WTC11 (cell line): ENCODE results near the gene LSM7. TPM values are rescaled to one million over a fixed set of nuclear protein-coding genes. Genes with fewer than 3 reads are reported as not detected.
"Not testable (repeated sequence)": the region's sequence is repeated elsewhere in the genome, so short reads cannot be mapped to it uniquely, and the experiment has no call there.

Experiments
- ATAC-seq: fragments of 200-7000 bp; cut with Tn5 transposase; 2 replicates; pipeline ENCODE4 v1.10.0; 2021; ENCODE audit warnings: mild to moderate bottlenecking, moderate library complexity
- CTCF ChIA-PET: fragments of 300-600 bp; sonication (Branson Sonifier 250); formaldehyde crosslinking; loops from one replicate; lab custom pipeline; 2021; ENCODE audit warnings: antibody characterized with exemption; lab: Charles Lee
- POLR2A ChIA-PET: fragments of 350-600 bp; sonication (Branson Sonifier 250); formaldehyde crosslinking; loops from one replicate; lab custom pipeline; 2021; ENCODE audit warnings: antibody characterized with exemption; lab: Charles Lee
- DNase-seq: peaks from one replicate; pipeline ENCODE4 v3.0.0; 2021; ENCODE audit warnings: low spot score
- H3K27ac Mint-ChIP-seq: 2 replicates; pipeline ENCODE4 v1.8.0; 2021; ENCODE audit warnings: mixed read lengths
- H3K27me3 Mint-ChIP-seq: 2 replicates; pipeline ENCODE4 v1.8.0; 2021; ENCODE audit warnings: low read depth, mild to moderate bottlenecking, moderate library complexity, mixed read lengths
- H3K36me3 Mint-ChIP-seq: 2 replicates; pipeline ENCODE4 v1.8.0; 2021; ENCODE audit warnings: mixed read lengths
- H3K4me1 Mint-ChIP-seq: 2 replicates; pipeline ENCODE4 v1.8.0; 2022; ENCODE audit warnings: mixed read lengths
- H3K4me3 Mint-ChIP-seq: 2 replicates; pipeline ENCODE4 v1.8.0; 2021; ENCODE audit warnings: mild to moderate bottlenecking, moderate library complexity, mixed read lengths
- H3K9me3 Mint-ChIP-seq: 2 replicates; pipeline ENCODE4 v1.8.0; 2021; ENCODE audit warnings: mixed read lengths
- CBFB ChIP-seq: sonication (generic); formaldehyde crosslinking; IDR thresholded peaks from 2 replicates; pipeline ENCODE4 v1.8.1; 2022; ENCODE audit warnings: mild to moderate bottlenecking, low read depth, missing genetic modification reagents
- HMGA2 ChIP-seq: fragments of 250-450 bp; sonication (Bioruptor Pico); IDR thresholded peaks from 2 replicates; pipeline ENCODE4 v1.4.0; 2021; ENCODE audit warnings: mild to moderate bottlenecking, moderate library complexity
- JAZF1 ChIP-seq: fragments of 250-450 bp; sonication (Bioruptor Pico); IDR thresholded peaks from 2 replicates; pipeline ENCODE4 v1.9.0; 2021; ENCODE audit warnings: moderate library complexity, mild to moderate bottlenecking, inconsistent platforms
- NR1H2 ChIP-seq: sonication (generic); formaldehyde crosslinking; IDR thresholded peaks from 2 replicates; pipeline ENCODE4 v1.9.0; 2021; ENCODE audit warnings: mild to moderate bottlenecking, moderate library complexity, missing genetic modification reagents
- OVOL2 ChIP-seq: fragments of 250-450 bp; sonication (Bioruptor Pico); IDR thresholded peaks from 2 replicates; pipeline ENCODE4 v1.9.0; 2021; ENCODE audit warnings: mild to moderate bottlenecking, borderline replicate concordance
- RORB ChIP-seq: fragments of 250-450 bp; sonication (Bioruptor Pico); IDR thresholded peaks from 2 replicates; pipeline ENCODE4 v1.9.0; 2021; ENCODE audit warnings: mild to moderate bottlenecking
- ZNF423 ChIP-seq: fragments of 250-450 bp; sonication (Bioruptor Pico); IDR thresholded peaks from 2 replicates; pipeline ENCODE4 v2.1.2; 2022; ENCODE audit warnings: mild to moderate bottlenecking, moderate library complexity
- total RNA-seq: library from RNA; stranded (reverse); gene quantifications from 3 replicates; pipeline ENCODE4 v1.2.3, GENCODE V29; 2021
- TF ChIP-seq, protein P1 (sequence below): sonication (generic); formaldehyde crosslinking; conservative IDR thresholded peaks from 2 replicates; pipeline ENCODE4 v1.8.1; 2023; ENCODE audit warnings: mild to moderate bottlenecking, low read depth, missing genetic modification reagents, moderate library complexity
- TF ChIP-seq, protein P2 (sequence below): sonication (generic); formaldehyde crosslinking; IDR thresholded peaks from 2 replicates; pipeline ENCODE4 v1.8.0; 2022; ENCODE audit warnings: mild to moderate bottlenecking, missing genetic modification reagents
- TF ChIP-seq, protein P3 (sequence below): sonication (generic); formaldehyde crosslinking; IDR thresholded peaks from 2 replicates; pipeline ENCODE4 v1.8.1; 2023; ENCODE audit warnings: mild to moderate bottlenecking, missing genetic modification reagents, moderate library complexity
- TF ChIP-seq, protein P4 (sequence below): sonication (generic); formaldehyde crosslinking; IDR thresholded peaks from 2 replicates; pipeline ENCODE4 v1.8.1; 2023; ENCODE audit warnings: mild to moderate bottlenecking, missing genetic modification reagents, moderate library complexity
- TF ChIP-seq, protein P5 (sequence below): fragments of 200-600 bp; IDR thresholded peaks from 2 replicates; pipeline ENCODE4 v1.8.0; 2022; ENCODE audit warnings: antibody characterized with exemption
- TF ChIP-seq, protein P6 (sequence below): sonication (generic); formaldehyde crosslinking; IDR thresholded peaks from 2 replicates; pipeline ENCODE4 v1.8.1; 2022; ENCODE audit warnings: low read depth, mild to moderate bottlenecking, moderate library complexity, missing genetic modification reagents, borderline replicate concordance
- TF ChIP-seq, protein P7 (sequence below): sonication (generic); formaldehyde crosslinking; IDR thresholded peaks from 2 replicates; pipeline ENCODE4 v1.8.1; 2023; ENCODE audit warnings: mild to moderate bottlenecking, missing genetic modification reagents
- TF ChIP-seq, protein P8 (sequence below): fragments of 250-450 bp; sonication (Bioruptor Pico); conservative IDR thresholded peaks from 2 replicates; pipeline ENCODE4 v1.9.0; 2021; ENCODE audit warnings: mild to moderate bottlenecking

LSM7 gene
- total RNA-seq, 1 experiment from 2014 or later, result 245 TPM

DNA sequence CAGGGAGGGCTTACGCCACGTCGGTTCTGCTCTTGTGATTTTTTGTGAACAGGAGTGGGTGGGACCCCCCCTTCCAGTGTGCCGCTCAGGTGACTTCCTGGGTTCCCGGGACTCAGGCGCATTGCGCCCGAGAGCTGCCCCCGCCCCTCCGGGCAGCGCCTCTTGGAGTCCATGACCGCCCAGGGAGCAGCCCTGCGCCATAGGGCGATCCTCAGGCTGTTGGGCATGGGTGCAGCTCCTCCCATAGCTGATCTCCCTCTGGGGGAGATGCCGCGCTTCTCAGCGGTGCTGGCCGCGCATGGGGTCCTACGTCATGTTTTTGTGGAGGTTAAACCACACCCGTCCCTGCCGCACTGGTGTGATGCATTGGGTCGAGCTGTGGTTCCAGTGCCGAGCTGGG, 23.7 kb upstream of the LSM7 start (continued):
- TF ChIP-seq, protein P1, sequence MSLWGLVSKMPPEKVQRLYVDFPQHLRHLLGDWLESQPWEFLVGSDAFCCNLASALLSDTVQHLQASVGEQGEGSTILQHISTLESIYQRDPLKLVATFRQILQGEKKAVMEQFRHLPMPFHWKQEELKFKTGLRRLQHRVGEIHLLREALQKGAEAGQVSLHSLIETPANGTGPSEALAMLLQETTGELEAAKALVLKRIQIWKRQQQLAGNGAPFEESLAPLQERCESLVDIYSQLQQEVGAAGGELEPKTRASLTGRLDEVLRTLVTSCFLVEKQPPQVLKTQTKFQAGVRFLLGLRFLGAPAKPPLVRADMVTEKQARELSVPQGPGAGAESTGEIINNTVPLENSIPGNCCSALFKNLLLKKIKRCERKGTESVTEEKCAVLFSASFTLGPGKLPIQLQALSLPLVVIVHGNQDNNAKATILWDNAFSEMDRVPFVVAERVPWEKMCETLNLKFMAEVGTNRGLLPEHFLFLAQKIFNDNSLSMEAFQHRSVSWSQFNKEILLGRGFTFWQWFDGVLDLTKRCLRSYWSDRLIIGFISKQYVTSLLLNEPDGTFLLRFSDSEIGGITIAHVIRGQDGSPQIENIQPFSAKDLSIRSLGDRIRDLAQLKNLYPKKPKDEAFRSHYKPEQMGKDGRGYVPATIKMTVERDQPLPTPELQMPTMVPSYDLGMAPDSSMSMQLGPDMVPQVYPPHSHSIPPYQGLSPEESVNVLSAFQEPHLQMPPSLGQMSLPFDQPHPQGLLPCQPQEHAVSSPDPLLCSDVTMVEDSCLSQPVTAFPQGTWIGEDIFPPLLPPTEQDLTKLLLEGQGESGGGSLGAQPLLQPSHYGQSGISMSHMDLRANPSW, result no peak
- no peak for TF ChIP-seq CBFB (CRISPR knock-in tag)
- TF ChIP-seq, protein P2, sequence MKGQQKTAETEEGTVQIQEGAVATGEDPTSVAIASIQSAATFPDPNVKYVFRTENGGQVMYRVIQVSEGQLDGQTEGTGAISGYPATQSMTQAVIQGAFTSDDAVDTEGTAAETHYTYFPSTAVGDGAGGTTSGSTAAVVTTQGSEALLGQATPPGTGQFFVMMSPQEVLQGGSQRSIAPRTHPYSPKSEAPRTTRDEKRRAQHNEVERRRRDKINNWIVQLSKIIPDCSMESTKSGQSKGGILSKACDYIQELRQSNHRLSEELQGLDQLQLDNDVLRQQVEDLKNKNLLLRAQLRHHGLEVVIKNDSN (CRISPR knock-in tag), result no peak
- TF ChIP-seq, protein P3, sequence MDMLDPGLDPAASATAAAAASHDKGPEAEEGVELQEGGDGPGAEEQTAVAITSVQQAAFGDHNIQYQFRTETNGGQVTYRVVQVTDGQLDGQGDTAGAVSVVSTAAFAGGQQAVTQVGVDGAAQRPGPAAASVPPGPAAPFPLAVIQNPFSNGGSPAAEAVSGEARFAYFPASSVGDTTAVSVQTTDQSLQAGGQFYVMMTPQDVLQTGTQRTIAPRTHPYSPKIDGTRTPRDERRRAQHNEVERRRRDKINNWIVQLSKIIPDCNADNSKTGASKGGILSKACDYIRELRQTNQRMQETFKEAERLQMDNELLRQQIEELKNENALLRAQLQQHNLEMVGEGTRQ (CRISPR knock-in tag), result no peak

DNA sequence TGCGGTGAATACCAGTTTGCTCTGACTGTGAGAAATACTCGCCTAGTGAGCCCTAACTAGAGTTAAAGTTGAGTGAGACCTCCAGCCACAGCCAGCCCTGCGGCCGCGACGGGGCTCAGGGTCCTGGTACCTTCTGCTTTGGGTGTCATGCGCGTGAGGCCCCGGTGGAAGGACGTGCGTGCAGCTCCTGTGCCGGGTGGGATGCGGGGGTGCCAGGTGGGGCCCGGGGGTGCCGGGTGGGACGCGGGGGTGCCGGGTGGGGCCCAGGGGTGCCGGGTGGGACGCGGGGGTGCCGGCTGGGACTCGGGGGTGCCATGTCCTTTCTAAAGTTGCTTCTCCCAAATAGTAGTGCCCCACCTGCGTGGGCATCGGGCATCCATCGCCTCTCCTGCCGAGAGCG, 23.2 kb upstream of the LSM7 start:
- ChIA-PET POLR2A (no interaction called here), CTCF (no interaction called here)
- Mint-ChIP-seq H3K36me3 (no peaks in the 10 kb centered on the region), H3K4me1 (no peaks in the 10 kb centered on the region), H3K9me3 (no peaks in the 10 kb centered on the region), H3K4me3 (no peak overlapping the region), H3K27me3 (no peaks in the 10 kb centered on the region), H3K27ac (0 out of 2 replicates have a peak overlapping the region, but pooled peaks have one; percentile 27)
- DNase-seq (no peak), ATAC-seq (no peak)
- TF ChIP-seq HMGA2 (CRISPR knock-in tag), result no peak
- no peak for TF ChIP-seq RORB (CRISPR knock-in tag)
- TF ChIP-seq NR1H2 (CRISPR knock-in tag), result no peak

DNA sequence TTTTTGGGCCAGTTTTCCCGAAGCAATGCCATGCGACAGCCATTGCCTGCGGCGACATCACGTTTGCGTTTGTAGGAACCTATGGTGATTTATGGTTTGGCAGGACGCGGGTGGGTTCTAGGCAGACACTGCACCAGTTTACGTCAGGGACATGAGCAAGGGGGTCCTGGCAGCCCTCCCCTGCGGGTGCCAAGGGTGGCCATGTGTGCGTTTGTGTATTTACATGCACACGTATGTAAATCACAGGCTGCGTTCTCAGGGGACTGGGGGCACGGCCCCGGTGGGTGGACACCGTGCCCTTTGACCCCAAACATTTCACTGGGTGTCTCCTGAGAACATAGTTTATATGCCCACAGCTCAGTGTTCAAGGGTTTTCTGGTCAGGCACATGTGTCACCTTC, 22.3 kb upstream of the LSM7 start:
- Mint-ChIP-seq H3K4me3 (no peak overlapping the region), H3K4me1 (no peaks in the 10 kb centered on the region), H3K9me3 (no peaks in the 10 kb centered on the region), H3K36me3 (no peaks in the 10 kb centered on the region), H3K27ac (no peak overlapping the region), H3K27me3 (no peaks in the 10 kb centered on the region)
- TF ChIP-seq, protein P4, sequence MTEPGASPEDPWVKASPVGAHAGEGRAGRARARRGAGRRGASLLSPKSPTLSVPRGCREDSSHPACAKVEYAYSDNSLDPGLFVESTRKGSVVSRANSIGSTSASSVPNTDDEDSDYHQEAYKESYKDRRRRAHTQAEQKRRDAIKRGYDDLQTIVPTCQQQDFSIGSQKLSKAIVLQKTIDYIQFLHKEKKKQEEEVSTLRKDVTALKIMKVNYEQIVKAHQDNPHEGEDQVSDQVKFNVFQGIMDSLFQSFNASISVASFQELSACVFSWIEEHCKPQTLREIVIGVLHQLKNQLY, result no peak
- no peak for TF ChIP-seq OVOL2 (CRISPR knock-in tag)
- TF ChIP-seq, protein P5, sequence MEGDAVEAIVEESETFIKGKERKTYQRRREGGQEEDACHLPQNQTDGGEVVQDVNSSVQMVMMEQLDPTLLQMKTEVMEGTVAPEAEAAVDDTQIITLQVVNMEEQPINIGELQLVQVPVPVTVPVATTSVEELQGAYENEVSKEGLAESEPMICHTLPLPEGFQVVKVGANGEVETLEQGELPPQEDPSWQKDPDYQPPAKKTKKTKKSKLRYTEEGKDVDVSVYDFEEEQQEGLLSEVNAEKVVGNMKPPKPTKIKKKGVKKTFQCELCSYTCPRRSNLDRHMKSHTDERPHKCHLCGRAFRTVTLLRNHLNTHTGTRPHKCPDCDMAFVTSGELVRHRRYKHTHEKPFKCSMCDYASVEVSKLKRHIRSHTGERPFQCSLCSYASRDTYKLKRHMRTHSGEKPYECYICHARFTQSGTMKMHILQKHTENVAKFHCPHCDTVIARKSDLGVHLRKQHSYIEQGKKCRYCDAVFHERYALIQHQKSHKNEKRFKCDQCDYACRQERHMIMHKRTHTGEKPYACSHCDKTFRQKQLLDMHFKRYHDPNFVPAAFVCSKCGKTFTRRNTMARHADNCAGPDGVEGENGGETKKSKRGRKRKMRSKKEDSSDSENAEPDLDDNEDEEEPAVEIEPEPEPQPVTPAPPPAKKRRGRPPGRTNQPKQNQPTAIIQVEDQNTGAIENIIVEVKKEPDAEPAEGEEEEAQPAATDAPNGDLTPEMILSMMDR, result no peak
- no peak for TF ChIP-seq JAZF1 (CRISPR knock-in tag)
- TF ChIP-seq, protein P6, sequence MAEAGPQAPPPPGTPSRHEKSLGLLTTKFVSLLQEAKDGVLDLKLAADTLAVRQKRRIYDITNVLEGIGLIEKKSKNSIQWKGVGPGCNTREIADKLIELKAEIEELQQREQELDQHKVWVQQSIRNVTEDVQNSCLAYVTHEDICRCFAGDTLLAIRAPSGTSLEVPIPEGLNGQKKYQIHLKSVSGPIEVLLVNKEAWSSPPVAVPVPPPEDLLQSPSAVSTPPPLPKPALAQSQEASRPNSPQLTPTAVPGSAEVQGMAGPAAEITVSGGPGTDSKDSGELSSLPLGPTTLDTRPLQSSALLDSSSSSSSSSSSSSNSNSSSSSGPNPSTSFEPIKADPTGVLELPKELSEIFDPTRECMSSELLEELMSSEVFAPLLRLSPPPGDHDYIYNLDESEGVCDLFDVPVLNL (CRISPR knock-in tag), result no peak
- TF ChIP-seq, protein P7, sequence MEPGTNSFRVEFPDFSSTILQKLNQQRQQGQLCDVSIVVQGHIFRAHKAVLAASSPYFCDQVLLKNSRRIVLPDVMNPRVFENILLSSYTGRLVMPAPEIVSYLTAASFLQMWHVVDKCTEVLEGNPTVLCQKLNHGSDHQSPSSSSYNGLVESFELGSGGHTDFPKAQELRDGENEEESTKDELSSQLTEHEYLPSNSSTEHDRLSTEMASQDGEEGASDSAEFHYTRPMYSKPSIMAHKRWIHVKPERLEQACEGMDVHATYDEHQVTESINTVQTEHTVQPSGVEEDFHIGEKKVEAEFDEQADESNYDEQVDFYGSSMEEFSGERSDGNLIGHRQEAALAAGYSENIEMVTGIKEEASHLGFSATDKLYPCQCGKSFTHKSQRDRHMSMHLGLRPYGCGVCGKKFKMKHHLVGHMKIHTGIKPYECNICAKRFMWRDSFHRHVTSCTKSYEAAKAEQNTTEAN (CRISPR knock-in tag), result no peak
- TF ChIP-seq, protein P8, sequence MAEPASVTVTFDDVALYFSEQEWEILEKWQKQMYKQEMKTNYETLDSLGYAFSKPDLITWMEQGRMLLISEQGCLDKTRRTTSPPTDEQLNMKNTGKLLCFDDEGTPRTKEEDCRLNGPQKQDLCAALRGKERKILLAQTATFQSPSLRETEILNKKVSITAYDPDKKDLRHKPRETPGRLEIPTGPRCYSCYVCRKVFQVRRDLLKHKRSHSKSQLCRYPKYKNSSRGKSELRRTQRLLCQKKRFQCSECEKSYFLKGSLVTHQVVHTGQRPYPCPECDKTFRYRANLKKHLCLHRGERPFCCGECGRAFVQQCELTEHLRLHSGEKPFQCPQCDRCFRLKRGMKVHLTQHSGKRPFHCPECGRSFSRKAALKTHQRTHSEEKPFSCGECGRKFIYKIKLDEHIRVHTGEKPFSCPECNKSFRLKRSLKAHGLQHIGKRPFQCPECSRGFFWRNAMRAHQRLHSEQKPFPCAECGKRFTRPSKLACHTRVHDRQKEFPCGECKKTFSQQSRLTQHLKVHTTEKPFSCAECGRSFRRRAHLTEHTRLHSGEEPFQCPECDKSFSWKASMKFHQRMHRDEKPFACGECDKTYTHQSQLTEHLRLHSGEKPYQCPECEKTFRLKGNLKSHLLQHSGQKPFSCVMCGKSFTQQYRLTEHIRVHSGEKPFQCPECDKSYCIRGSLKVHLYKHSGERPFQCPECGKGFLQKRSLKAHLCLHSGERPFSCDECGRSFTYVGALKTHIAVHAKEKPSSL, result no peak
- TF ChIP-seq ZNF423 (CRISPR knock-in tag), result no peak
- POLR2A ChIA-PET, result interaction anchor here (0.6 kb wide), 1 partner anchor 139 kb away, joined by 3 read pairs; no protein-coding TSS in a partner anchor
- ATAC-seq (no peak), DNase-seq (no peak)
- CTCF ChIA-PET, result no interaction called here

DNA sequence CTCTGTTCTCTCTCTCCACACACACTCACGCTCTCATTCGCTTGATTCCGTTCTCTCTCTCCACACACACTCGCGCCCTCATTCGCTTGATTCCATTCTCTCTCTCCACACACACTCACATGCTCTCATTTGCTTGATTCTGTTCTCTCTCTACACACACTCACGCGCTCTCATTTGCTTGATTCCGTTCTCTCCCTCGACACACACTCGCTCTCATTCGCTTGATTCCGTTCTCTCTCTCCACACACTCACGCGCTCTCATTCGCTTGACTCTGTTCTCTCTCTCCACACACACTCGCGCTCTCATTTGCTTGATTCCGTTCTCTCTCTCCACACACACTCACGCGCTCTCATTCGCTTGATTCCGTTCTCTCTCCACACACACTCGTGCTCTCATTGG, 21.4 kb upstream of the LSM7 start:
- DNase-seq, H3K4me1 Mint-ChIP-seq, ATAC-seq, H3K27ac Mint-ChIP-seq, CTCF ChIA-PET, H3K36me3 Mint-ChIP-seq, H3K27me3 Mint-ChIP-seq, H3K9me3 Mint-ChIP-seq, POLR2A ChIA-PET, H3K4me3 Mint-ChIP-seq: not testable (repeated sequence)
